ENCODE results near the gene PAPPA2. TPM values are rescaled to one million over a fixed set of nuclear protein-coding genes. Genes with fewer than 3 reads are reported as not detected.

The PAPPA2 gene
- total RNA-seq, 4 donors from 2014 or later: under 0.01 to 3.1 (median 0.45) TPM

DNA sequence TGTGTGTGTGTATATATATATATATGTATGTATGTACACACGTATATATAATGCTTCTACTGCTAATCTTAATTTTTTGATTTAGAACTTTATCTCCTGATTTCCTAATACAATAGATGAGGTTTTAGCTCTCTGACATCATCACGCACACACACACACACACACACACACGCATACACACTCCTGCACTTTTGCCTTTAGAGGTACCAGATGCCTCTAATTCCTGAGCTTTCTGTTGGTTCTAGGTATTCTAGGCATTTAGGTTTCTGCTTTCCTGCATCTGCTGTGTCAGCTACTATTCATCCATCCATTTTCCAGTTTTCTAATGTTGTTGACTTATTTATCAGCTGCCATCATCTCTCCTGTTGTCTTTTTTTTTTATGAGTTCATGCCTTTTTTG is 353.3 kb downstream of the PAPPA2 start:
- Histone ChIP-seq H3K9me3 (no peaks in the 10 kb centered on the region), H3K4me1 (peaks cover 0 to 3% (median 0%) of the 10 kb centered on the region in 4 donors), H3K27ac (replicated peaks in 1 of 4) (no peak overlapping the region), H3K36me3 (no peaks in the 10 kb centered on the region), H3K27me3 (no peaks in the 10 kb centered on the region), H3K4me3 (no peak overlapping the region)
- intact Hi-C loops (cut with DNase I): no loop called here
- DNase-seq (ENCODE audit: extremely low spot score): no peak
- no peak for TF ChIP-seq POLR2AphosphoS5 (IDR thresholded peaks at IDR 0.05)
- TF ChIP-seq EP300 (IDR thresholded peaks at IDR 0.05): no peak
- TF ChIP-seq, protein P1, sequence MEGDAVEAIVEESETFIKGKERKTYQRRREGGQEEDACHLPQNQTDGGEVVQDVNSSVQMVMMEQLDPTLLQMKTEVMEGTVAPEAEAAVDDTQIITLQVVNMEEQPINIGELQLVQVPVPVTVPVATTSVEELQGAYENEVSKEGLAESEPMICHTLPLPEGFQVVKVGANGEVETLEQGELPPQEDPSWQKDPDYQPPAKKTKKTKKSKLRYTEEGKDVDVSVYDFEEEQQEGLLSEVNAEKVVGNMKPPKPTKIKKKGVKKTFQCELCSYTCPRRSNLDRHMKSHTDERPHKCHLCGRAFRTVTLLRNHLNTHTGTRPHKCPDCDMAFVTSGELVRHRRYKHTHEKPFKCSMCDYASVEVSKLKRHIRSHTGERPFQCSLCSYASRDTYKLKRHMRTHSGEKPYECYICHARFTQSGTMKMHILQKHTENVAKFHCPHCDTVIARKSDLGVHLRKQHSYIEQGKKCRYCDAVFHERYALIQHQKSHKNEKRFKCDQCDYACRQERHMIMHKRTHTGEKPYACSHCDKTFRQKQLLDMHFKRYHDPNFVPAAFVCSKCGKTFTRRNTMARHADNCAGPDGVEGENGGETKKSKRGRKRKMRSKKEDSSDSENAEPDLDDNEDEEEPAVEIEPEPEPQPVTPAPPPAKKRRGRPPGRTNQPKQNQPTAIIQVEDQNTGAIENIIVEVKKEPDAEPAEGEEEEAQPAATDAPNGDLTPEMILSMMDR (IDR thresholded peaks at IDR 0.05): no peak
- no peak for TF ChIP-seq POLR2A (IDR thresholded peaks at IDR 0.05; ENCODE audit: low read depth)
- WGBS: 86% methylated on average over 3 of the region's 3 CpGs

DNA sequence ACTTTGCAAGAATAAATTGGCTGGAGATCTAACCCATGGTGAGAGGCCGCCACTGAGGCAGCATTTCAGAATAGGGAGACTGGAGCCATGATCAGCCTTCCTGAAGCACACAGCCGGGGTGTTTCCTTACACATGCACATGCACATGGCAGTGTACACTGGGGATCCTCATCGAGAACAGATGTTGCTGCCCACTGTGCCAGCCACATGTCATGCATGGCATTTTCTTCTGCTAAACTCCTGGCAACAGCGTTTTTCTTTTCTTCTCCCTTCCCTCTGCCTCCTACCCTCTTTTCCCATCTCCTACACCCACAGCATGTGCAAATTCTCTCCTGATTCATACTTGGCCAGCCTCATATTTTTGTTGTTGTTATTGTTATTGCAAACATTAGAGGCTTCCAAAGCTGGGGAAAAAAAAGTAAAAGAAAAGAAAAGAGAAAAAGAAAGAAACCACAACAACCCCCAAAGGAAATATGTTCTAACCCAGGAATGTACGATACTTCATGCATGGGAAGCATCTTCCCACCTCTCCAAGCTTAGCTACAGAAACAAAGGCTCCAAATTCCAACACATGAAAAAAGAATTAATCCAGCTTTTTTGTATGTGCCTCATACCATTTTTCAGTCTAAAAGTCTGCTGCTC is 357.5 kb downstream of the PAPPA2 start:
- Histone ChIP-seq H3K9me3 (no peaks in the 10 kb centered on the region), H3K27me3 (no peaks in the 10 kb centered on the region), H3K4me3 (no peak overlapping the region), H3K36me3 (no peaks in the 10 kb centered on the region), H3K4me1 (no peaks in the 10 kb centered on the region), H3K27ac (replicated peaks in 1 of 4) (no peak overlapping the region)
- DNase-seq (ENCODE audit: extremely low spot score): no peak
- 70% methylated on average over 5 of the region's 5 CpGs for WGBS
- intact Hi-C loops (cut with DNase I): no loop called here
- TF ChIP-seq EP300 (IDR thresholded peaks at IDR 0.05) (no peak), POLR2AphosphoS5 (IDR thresholded peaks at IDR 0.05) (no peak), POLR2A (IDR thresholded peaks at IDR 0.05; ENCODE audit: low read depth) (no peak)
- TF ChIP-seq, protein P1 (IDR thresholded peaks at IDR 0.05): no peak

DNA sequence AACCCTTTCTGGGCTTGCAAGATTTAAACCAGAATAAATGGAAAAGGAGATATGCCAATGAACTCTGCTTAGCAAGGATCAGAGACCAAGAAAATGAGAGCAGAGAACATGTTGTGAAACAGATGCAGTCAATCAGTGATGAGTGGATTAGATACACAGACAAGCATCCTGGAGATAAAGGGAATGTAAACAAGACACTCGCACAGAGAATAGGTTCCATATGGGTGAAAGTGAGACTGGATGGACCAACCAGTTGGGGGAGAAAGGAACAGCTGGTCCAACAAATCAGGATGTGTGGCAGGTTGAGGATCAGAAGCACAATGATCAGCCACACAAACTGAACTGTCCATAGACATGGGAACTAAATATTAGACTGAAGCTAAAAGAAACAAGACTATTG is 363.3 kb downstream of the PAPPA2 start:
- DNase-seq (ENCODE audit: extremely low spot score): no peak
- H3K27ac ChIP-seq (replicated peaks in 1 of 4): no peak overlapping the region
- WGBS: 22% methylated on average over 1 of the region's 1 CpG
- TF ChIP-seq, protein P1 (IDR thresholded peaks at IDR 0.05): no peak
- TF ChIP-seq POLR2AphosphoS5 (IDR thresholded peaks at IDR 0.05): no peak
- no peak for TF ChIP-seq POLR2A (IDR thresholded peaks at IDR 0.05; ENCODE audit: low read depth)
- TF ChIP-seq EP300 (IDR thresholded peaks at IDR 0.05): no peak
- H3K27me3 ChIP-seq: no peaks in the 10 kb centered on the region
- intact Hi-C loops (cut with DNase I): no loop called here
- no peak overlapping the region for H3K4me3 ChIP-seq
- H3K36me3 ChIP-seq: no peaks in the 10 kb centered on the region
- H3K4me1 ChIP-seq: no peaks in the 10 kb centered on the region
- H3K9me3 ChIP-seq: no peaks in the 10 kb centered on the region

DNA sequence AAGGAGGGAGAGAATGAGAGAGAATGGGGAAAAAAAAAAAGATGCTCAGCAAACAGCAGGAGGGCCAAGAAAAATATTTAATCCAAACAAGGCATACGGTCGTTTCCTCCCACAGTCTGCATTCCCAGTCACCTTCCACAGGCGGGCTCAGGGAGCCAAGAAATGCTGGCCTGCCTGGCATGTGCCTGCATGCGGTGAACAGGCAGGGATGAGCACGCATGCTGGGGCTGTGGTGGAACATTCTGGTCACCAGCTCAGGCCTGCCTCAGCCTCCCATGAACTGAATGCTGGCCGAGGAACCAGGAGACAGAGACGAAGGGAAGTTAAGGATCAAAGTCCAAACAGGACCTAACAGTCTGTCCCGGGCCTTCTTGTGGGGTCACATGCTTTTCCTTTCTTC is 366.3 kb downstream of the PAPPA2 start:
- H3K4me3 ChIP-seq: no peak overlapping the region
- TF ChIP-seq, protein P1 (IDR thresholded peaks at IDR 0.05): no peak
- TF ChIP-seq POLR2A (IDR thresholded peaks at IDR 0.05; ENCODE audit: low read depth) (no peak), EP300 (IDR thresholded peaks at IDR 0.05) (no peak), POLR2AphosphoS5 (IDR thresholded peaks at IDR 0.05) (no peak)
- DNase-seq (ENCODE audit: extremely low spot score): no peak
- 44% methylated on average over 8 of the region's 8 CpGs for WGBS
- H3K9me3 ChIP-seq: no peaks in the 10 kb centered on the region
- H3K36me3 ChIP-seq: no peaks in the 10 kb centered on the region
- no peak overlapping the region for H3K27ac ChIP-seq (replicated peaks in 1 of 4)
- H3K27me3 ChIP-seq: no peaks in the 10 kb centered on the region
- H3K4me1 ChIP-seq: no peaks in the 10 kb centered on the region
- intact Hi-C loops (cut with DNase I): no loop called here

DNA sequence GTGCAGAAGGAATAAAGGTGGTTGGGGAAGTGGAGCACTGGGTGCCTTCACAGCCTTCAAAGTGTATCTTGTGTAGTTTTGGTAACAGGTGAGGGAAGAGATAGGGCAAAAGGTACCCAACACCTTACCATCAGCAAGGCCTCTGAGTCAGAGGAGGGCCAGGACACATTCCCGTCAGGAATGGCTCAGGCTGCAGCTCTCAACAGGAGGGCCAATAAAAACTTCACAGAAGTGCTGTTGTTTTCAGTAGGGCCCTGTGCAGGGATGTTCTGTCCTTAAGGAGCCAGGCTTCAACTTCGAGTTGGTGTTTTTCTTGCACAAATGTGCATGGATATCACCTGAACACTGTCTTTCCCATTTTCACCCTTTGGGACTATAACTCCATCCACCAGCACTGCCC is 368.2 kb downstream of the PAPPA2 start:
- no peak overlapping the region for H3K27ac ChIP-seq (replicated peaks in 1 of 4)
- H3K27me3 ChIP-seq: no peaks in the 10 kb centered on the region
- H3K4me3 ChIP-seq: no peak overlapping the region
- intact Hi-C loops (cut with DNase I): no loop called here
- DNase-seq (ENCODE audit: extremely low spot score): no peak
- WGBS: 68% methylated on average over 2 of the region's 2 CpGs
- H3K4me1 ChIP-seq: no peaks in the 10 kb centered on the region
- TF ChIP-seq EP300 (IDR thresholded peaks at IDR 0.05): no peak
- TF ChIP-seq, protein P1 (IDR thresholded peaks at IDR 0.05): no peak
- TF ChIP-seq POLR2AphosphoS5 (IDR thresholded peaks at IDR 0.05): no peak
- no peak for TF ChIP-seq POLR2A (IDR thresholded peaks at IDR 0.05; ENCODE audit: low read depth)
- H3K9me3 ChIP-seq: no peaks in the 10 kb centered on the region
- no peaks in the 10 kb centered on the region for H3K36me3 ChIP-seq

All from esophagus muscularis mucosa (tissue), 4 donors.